Prostate gland (tissue), 2 donors: ENCODE data around the gene ARMCX2. TPM values are rescaled to one million over a fixed set of nuclear protein-coding genes. Genes with fewer than 3 reads are reported as not detected.

Experiments used
- DNase-seq: peaks from one replicate; pipeline ENCODE4 v3.0.0-alpha.2; 2019; ENCODE audit warnings: low spot score
- H3K27ac ChIP-seq, 2 donors: fragments of 200-600 bp; sonication (generic); 2 replicates each; pipeline ENCODE4 v1.5.1; 2017 to 2019
- H3K27me3 ChIP-seq: fragments of 200-600 bp; sonication (generic); replicated peaks from 2 replicates; pipeline ENCODE4 v1.5.1; 2019; ENCODE audit not compliant: insufficient read depth
- H3K36me3 ChIP-seq, 2 donors: fragments of 200-600 bp; sonication (generic); 1 replicate in 1 of 2; 2 replicates in 1 of 2; pipeline versions ENCODE4 v1.5.1 to v1.8.1; 2017 to 2019
- H3K4me1 ChIP-seq: fragments of 200-600 bp; sonication (generic); replicated peaks from 2 replicates; pipeline ENCODE4 v1.5.1; 2019
- H3K4me3 ChIP-seq, 2 donors: fragments of 200-600 bp; sonication (generic); 2 replicates each; pipeline ENCODE4 v1.5.1; 2017 to 2019
- H3K9me3 ChIP-seq: fragments of 200-600 bp; sonication (generic); 2 replicates; pipeline ENCODE4 v1.5.1; 2017
- CTCF ChIP-seq, 4 experiments: fragments of 200-600 bp in 2 of 4; fragments of 450-650 bp in 2 of 4; sonication (generic) in 2 of 4; IDR thresholded peaks; 1 replicate in 3 of 4; 2 replicates in 1 of 4; pipeline ENCODE4 v1.5.1; 2016 to 2019; ENCODE audit warnings: antibody characterized with exemption in 4 of 4, mild to moderate bottlenecking in 2 of 4, moderate library complexity in 2 of 4
- POLR2A ChIP-seq: fragments of 450-650 bp; IDR thresholded peaks from one replicate; pipeline ENCODE4 v1.6.1; 2016; ENCODE audit warnings: antibody characterized with exemption, mild to moderate bottlenecking
- POLR2AphosphoS5 ChIP-seq: sonication (generic); formaldehyde crosslinking; IDR thresholded peaks from one replicate; pipeline ENCODE4 v1.6.1; 2017; ENCODE audit warnings: antibody characterized with exemption
- WGBS: methylation state at CpG from one replicate; pipeline ENCODE4 v1.1.5; 2018; 5-methylcytosine and 5-hydroxymethylcytosine counted together
- intact Hi-C: fragments of 100-400 bp; cut with DNase I; formaldehyde crosslinking; loops from one replicate; pipeline ENCODE4 v1.14.2; 2022
- total RNA-seq, 2 donors: library from RNA; depleted of rRNA; stranded (reverse); fragments of >200 nt; gene quantifications; one replicate each; pipeline ENCODE4 v1.1.0, GENCODE V29; 2016

ARMCX2 gene
- total RNA-seq, 2 donors from 2014 or later, result 26.4 to 58.6 TPM

GRCh38 chrX:101686574-101686973, 26.9 kb upstream of the ARMCX2 start:
- H3K27ac ChIP-seq, result no peak overlapping the region
- H3K36me3 ChIP-seq, result no peaks in the 10 kb centered on the region
- no peaks in the 10 kb centered on the region for H3K4me1 ChIP-seq
- DNase-seq, result no peak
- intact Hi-C loops, result no loop called here
- H3K4me3 ChIP-seq, result no peak overlapping the region
- no peaks in the 10 kb centered on the region for H3K27me3 ChIP-seq
- WGBS, result 19% methylated on average over 2 of the region's 2 CpGs
- H3K9me3 ChIP-seq, result no peaks in the 10 kb centered on the region
- TF ChIP-seq POLR2A, result no peak
- TF ChIP-seq POLR2AphosphoS5, result no peak
- no peak for TF ChIP-seq CTCF (IDR thresholded peaks at IDR 0.05)

GRCh38 chrX:101685923-101686322, 26.3 kb upstream of the ARMCX2 start:
- no peak for TF ChIP-seq CTCF (IDR thresholded peaks at IDR 0.05)
- no peak for TF ChIP-seq POLR2A
- no peak for TF ChIP-seq POLR2AphosphoS5
- Histone ChIP-seq H3K4me3 (no peak overlapping the region), H3K27ac (no peak overlapping the region), H3K4me1 (no peaks in the 10 kb centered on the region), H3K36me3 (no peaks in the 10 kb centered on the region), H3K9me3 (no peaks in the 10 kb centered on the region), H3K27me3 (no peaks in the 10 kb centered on the region)
- intact Hi-C loops, result no loop called here
- no peak for DNase-seq

GRCh38 chrX:101682723-101683122, 23.1 kb upstream of the ARMCX2 start:
- no peaks in the 10 kb centered on the region for H3K9me3 ChIP-seq
- intact Hi-C loops, result no loop called here
- no peak for TF ChIP-seq POLR2A
- no peak for TF ChIP-seq CTCF (IDR thresholded peaks at IDR 0.05)
- no peak for TF ChIP-seq POLR2AphosphoS5
- no peaks in the 10 kb centered on the region for H3K27me3 ChIP-seq
- no peak overlapping the region for H3K27ac ChIP-seq
- H3K4me3 ChIP-seq, result no peak overlapping the region
- 56% methylated on average over 2 of the region's 2 CpGs for WGBS
- DNase-seq, result no peak
- no peaks in the 10 kb centered on the region for H3K4me1 ChIP-seq
- no peaks in the 10 kb centered on the region for H3K36me3 ChIP-seq

GRCh38 chrX:101677028-101677427, 17.4 kb upstream of the ARMCX2 start:
- WGBS, result 63% methylated on average over 1 of the region's 1 CpG
- intact Hi-C loops, result no loop called here

More at GRCh38 chrX:101677028-101677427, 17.4 kb upstream of the ARMCX2 start:
- TF ChIP-seq POLR2AphosphoS5, result no peak
- TF ChIP-seq POLR2A, result no peak
- TF ChIP-seq CTCF (IDR thresholded peaks at IDR 0.05), result no peak
- Histone ChIP-seq H3K36me3 (no peaks in the 10 kb centered on the region), H3K4me3 (no peak overlapping the region), H3K4me1 (no peaks in the 10 kb centered on the region), H3K27me3 (no peaks in the 10 kb centered on the region), H3K27ac (no peak overlapping the region), H3K9me3 (no peaks in the 10 kb centered on the region)
- no peak for DNase-seq
